Aorta (tissue), 5 donors: ENCODE data around the gene TFDP3. TPM values are rescaled to one million over a fixed set of nuclear protein-coding genes. Genes with fewer than 3 reads are reported as not detected.

ENCODE experiments used
- ATAC-seq: fragments of 200-7000 bp; cut with Tn5 transposase; one replicate; pipeline ENCODE4 v1.9.1; 2022; ENCODE audit warnings: moderate library complexity; ENCODE audit not compliant: low FRiP score
- DNase-seq, 2 donors: peaks; one replicate each; pipeline ENCODE4 v3.0.0-alpha.2; 2020
- H3K27ac ChIP-seq, 2 donors: one replicate each; pipeline ENCODE4 v1.5.1; 2013; ENCODE audit warnings: low read length in 2 of 2, mild to moderate bottlenecking in 2 of 2, moderate library complexity in 2 of 2, control low read depth in 1 of 2, inconsistent platforms in 1 of 2, low read depth in 1 of 2
- H3K27me3 ChIP-seq, 2 donors: one replicate each; pipeline ENCODE4 v1.6.1; 2013; ENCODE audit warnings: control low read depth in 1 of 2, low read length in 1 of 2, mild to moderate bottlenecking in 1 of 2, moderate library complexity in 1 of 2; ENCODE audit not compliant: insufficient read depth in 2 of 2, control insufficient read depth in 1 of 2
- H3K36me3 ChIP-seq, 2 donors: one replicate each; pipeline ENCODE4 v1.6.1; 2013; ENCODE audit warnings: control low read depth in 1 of 2, low read length in 1 of 2, mild to moderate bottlenecking in 1 of 2; ENCODE audit not compliant: insufficient read depth in 2 of 2, control insufficient read depth in 1 of 2
- H3K4me1 ChIP-seq, 2 donors: one replicate each; pipeline ENCODE4 v1.6.1; 2013; ENCODE audit warnings: low read length in 2 of 2, control low read depth in 1 of 2, mild to moderate bottlenecking in 1 of 2, moderate library complexity in 1 of 2; ENCODE audit not compliant: insufficient read depth in 2 of 2, control insufficient read depth in 1 of 2
- H3K4me3 ChIP-seq, 2 donors: one replicate each; pipeline ENCODE4 v1.5.1; 2013; ENCODE audit warnings: low read length in 2 of 2, control low read depth in 1 of 2, mild to moderate bottlenecking in 1 of 2
- H3K9me3 ChIP-seq: one replicate; pipeline ENCODE4 v1.6.1; 2013; ENCODE audit warnings: mild to moderate bottlenecking, low read length; ENCODE audit not compliant: control insufficient read depth
- WGBS, 2 donors: extraction: QIAGEN DNeasy Blood & Tissue Kit; methylation state at CpG; one replicate each; pipeline ENCODE4 v1.1.7; 2013; 5-methylcytosine and 5-hydroxymethylcytosine counted together
- intact Hi-C, 2 donors: fragments of 100-400 bp; cut with DNase I; formaldehyde crosslinking; loops; one replicate each; pipeline versions ENCODE4 v1.14.2 to v1.15.0; 2022
- polyA plus RNA-seq, 2 donors: library from polyadenylated mRNA; stranded (reverse); fragments of 200-250 nt; gene quantifications; one replicate each; pipeline ENCODE4 v1.2.3, GENCODE V29; 2013
- total RNA-seq, 2 donors: library from RNA; stranded (reverse); fragmentation: NEBNext Ultra II Directional; extraction: Animal tissue kit (Norgen Biotek cat#: 25700); gene quantifications; one replicate each; pipeline ENCODE4 v1.2.1, GENCODE V29; 2021
- donor health status: healthy with polysubstance abuse.
- donor health status: Bipolar disorder and iron deficiency.
- donor health status: DM: no; HTN: no; CAD: no.
- donor health status: DM: no; HTN: no; CAD: no.
- donor health status: DM: yes; HTN: yes; CAD: no.

TFDP3 gene
- total and polyA plus RNA-seq, 4 donors = not detected

GRCh38 chrX:133177202-133177601, 41.0 kb downstream of the TFDP3 start:
- no peak overlapping the region for H3K4me3 ChIP-seq
- intact Hi-C loops = no loop called here
- ATAC-seq (no peak), DNase-seq (no peak)
- H3K36me3 ChIP-seq = no peaks in the 10 kb centered on the region
- no peaks in the 10 kb centered on the region for H3K4me1 ChIP-seq
- H3K9me3 ChIP-seq = no peaks in the 10 kb centered on the region
- WGBS, 2 donors = 72 to 97% methylated on average over 2 of the region's 2 CpGs
- no peaks in the 10 kb centered on the region for H3K27me3 ChIP-seq
- H3K27ac ChIP-seq = no peak overlapping the region

- H3K4me3 ChIP-seq = no peak overlapping the region
- no peak for ATAC-seq
- no peaks in the 10 kb centered on the region for H3K4me1 ChIP-seq
- 79 to 94% methylated on average over 2 of the region's 2 CpGs for WGBS, 2 donors
- DNase-seq = no peak
- no peaks in the 10 kb centered on the region for H3K36me3 ChIP-seq
- intact Hi-C loops = no loop called here
- H3K27ac ChIP-seq = no peak overlapping the region
- H3K27me3 ChIP-seq = no peaks in the 10 kb centered on the region
- no peaks in the 10 kb centered on the region for H3K9me3 ChIP-seq
These were observed 42.5 kb downstream of the TFDP3 start for GRCh38 chrX:133175605-133176004.

DNA sequence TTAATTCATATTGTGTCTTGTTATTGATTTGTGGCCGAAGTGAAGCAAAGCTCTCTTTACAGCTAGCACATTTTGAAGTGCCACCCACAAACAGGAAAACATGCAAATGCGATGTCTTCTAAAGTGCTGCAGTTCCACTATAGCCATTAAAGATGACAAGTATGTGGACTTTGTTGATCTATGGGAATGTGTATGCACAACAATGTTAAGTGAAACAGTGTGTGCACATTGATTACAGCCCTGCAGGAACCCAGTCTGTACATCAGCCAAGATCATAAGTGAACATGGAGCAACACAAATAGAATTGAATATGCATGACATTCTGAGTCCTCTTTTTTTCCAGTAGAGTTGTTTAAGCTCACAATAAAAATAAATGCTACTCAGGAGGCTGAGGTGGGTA, 43.0 kb downstream of the TFDP3 start:
- no peak for ATAC-seq
- no peaks in the 10 kb centered on the region for H3K27me3 ChIP-seq
- no peaks in the 10 kb centered on the region for H3K36me3 ChIP-seq
- H3K27ac ChIP-seq = no peak overlapping the region
- 80 to 94% methylated on average over 2 of the region's 2 CpGs for WGBS, 2 donors
- H3K9me3 ChIP-seq = no peaks in the 10 kb centered on the region
- H3K4me1 ChIP-seq = no peaks in the 10 kb centered on the region
- intact Hi-C loops = no loop called here
- no peak overlapping the region for H3K4me3 ChIP-seq
- no peak for DNase-seq

DNA sequence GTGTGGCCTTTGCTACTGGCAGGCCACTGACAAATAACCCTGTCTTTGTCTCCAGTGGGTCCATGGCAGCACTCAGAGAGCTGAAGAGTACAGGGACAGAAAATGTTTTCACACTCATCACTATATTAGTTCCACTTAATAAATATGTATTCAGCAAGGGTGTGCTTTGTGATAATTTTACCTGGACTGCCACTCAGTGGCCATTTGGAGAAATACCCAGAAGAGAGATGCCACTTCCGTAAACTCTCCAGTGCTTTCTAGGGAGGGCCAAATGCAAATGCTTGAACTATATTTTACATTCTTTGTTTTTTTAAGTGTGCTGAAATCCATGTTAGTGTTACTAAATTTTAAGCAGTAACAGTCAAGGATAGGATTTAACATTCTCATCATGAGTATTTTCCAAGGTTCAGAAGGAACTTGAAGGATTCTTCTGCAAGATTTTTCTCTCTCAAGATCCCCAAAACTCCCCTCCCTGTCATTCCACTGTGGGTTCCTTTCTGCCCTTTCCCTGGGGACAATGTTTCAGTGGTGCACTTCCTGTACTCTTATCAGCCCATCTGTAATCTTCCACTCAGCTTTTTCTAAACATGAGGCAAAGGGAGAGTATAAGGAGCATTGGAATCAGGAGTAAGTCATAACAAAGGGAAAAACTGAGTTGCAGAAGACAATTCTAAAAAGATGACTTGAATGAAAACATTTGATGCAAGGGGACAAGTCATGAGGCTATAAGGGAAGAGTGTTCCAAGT, 46.0 kb downstream of the TFDP3 start:
- WGBS, 2 donors = 23 to 27% methylated on average over 1 of the region's 1 CpG
- no peak overlapping the region for H3K27ac ChIP-seq

More for the DNA sequence above, 46.0 kb downstream of the TFDP3 start:
- Histone ChIP-seq H3K4me3 (no peak overlapping the region), H3K27me3 (no peaks in the 10 kb centered on the region), H3K36me3 (no peaks in the 10 kb centered on the region), H3K9me3 (no peaks in the 10 kb centered on the region), H3K4me1 (no peaks in the 10 kb centered on the region)
- intact Hi-C loops = no loop called here
- ATAC-seq (no peak), DNase-seq (no peak)

Other genes starting within 250 kb of the TFDP3 start
- not detected for gene USP26, start 121.2 kb downstream of the TFDP3 start, total RNA-seq
- gene USP26, start 121.2 kb downstream of the TFDP3 start, polyA plus RNA-seq = not detected
- gene GPC4, start 197.1 kb upstream of the TFDP3 start, total RNA-seq = 10 to 100 TPM; 23.1 to 32.7 TPM
- gene GPC4, start 197.1 kb upstream of the TFDP3 start, polyA plus RNA-seq = 10 to 100 TPM; 12.5 to 20.8 TPM